Mammary epithelial cell (primary cell): ENCODE results near the gene PLEKHA6.

Source experiments
- EZH2 ChIP-seq: IDR thresholded peaks from 2 replicates; pipeline ENCODE4 v1.6.1; 2012; ENCODE audit warnings: low read length, inconsistent platforms, borderline replicate concordance
- TF ChIP-seq, protein P1 (sequence below), 2 donors: IDR thresholded peaks in 1 of 2; conservative IDR thresholded peaks in 1 of 2; 2 replicates each; pipeline ENCODE4 v1.5.1; 2011 to 2012; ENCODE audit warnings: inconsistent platforms in 2 of 2, low read length in 2 of 2, mild to moderate bottlenecking in 2 of 2, control low read depth in 1 of 2, low read depth in 1 of 2; ENCODE audit not compliant: insufficient read depth in 1 of 2; ENCODE audit errors: extremely low read depth in 1 of 2

DNA sequence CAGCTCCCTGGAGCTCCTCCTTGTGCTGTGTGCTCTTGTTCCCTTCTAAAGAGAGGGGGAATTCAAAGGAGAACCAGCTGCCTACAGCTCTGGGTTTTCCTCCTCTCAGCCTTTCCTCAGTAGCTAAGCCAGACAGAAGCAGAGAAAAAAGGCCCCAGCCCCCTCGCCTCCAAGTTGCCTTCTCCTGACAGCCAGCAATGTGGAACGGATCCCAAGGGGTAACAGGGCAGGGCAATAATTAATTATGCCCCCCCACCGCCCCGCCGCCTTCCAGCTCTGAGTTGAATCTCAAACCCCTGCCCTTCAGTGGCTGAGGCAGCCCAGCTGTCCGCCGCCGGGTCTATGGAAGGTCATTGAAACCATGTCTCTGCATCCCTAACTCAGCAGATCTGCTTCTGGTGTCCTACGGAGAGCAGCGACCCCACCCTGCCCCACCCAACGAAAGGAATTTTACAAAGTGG is 76.9 kb downstream of the PLEKHA6 start:
- no peak for TF ChIP-seq EZH2
- TF ChIP-seq, protein P1, sequence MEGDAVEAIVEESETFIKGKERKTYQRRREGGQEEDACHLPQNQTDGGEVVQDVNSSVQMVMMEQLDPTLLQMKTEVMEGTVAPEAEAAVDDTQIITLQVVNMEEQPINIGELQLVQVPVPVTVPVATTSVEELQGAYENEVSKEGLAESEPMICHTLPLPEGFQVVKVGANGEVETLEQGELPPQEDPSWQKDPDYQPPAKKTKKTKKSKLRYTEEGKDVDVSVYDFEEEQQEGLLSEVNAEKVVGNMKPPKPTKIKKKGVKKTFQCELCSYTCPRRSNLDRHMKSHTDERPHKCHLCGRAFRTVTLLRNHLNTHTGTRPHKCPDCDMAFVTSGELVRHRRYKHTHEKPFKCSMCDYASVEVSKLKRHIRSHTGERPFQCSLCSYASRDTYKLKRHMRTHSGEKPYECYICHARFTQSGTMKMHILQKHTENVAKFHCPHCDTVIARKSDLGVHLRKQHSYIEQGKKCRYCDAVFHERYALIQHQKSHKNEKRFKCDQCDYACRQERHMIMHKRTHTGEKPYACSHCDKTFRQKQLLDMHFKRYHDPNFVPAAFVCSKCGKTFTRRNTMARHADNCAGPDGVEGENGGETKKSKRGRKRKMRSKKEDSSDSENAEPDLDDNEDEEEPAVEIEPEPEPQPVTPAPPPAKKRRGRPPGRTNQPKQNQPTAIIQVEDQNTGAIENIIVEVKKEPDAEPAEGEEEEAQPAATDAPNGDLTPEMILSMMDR (conservative IDR thresholded peaks at IDR 0.05 in 1 of 2, IDR thresholded peaks at IDR 0.05 in 1 of 2; ENCODE audit: extremely low read depth in 1 of 2, insufficient read depth in 1 of 2, low read depth in 1 of 2, low read length in 2 of 2), result no peak
